Rectal smooth muscle tissue (tissue), 1 donor: ENCODE results near the gene CDC23.

Experiments used
- H3K27ac ChIP-seq: one replicate; pipeline ENCODE4 v1.7.0; 2013; ENCODE audit warnings: low read depth, low read length, inconsistent platforms
- H3K27me3 ChIP-seq: one replicate; pipeline ENCODE4 v1.7.0; 2013; ENCODE audit warnings: low read length; ENCODE audit not compliant: control insufficient read depth, insufficient read depth
- H3K36me3 ChIP-seq: one replicate; pipeline ENCODE4 v1.7.0; 2013; ENCODE audit warnings: low read length; ENCODE audit not compliant: control insufficient read depth, insufficient read depth
- H3K4me1 ChIP-seq: one replicate; pipeline ENCODE4 v1.7.0; 2013; ENCODE audit warnings: low read length; ENCODE audit not compliant: control insufficient read depth, insufficient read depth
- H3K4me3 ChIP-seq: one replicate; pipeline ENCODE4 v1.7.0; 2013; ENCODE audit warnings: low read length
- H3K9ac ChIP-seq: one replicate; pipeline ENCODE4 v1.7.0; 2013; ENCODE audit warnings: low read length

CDC23 gene

DNA sequence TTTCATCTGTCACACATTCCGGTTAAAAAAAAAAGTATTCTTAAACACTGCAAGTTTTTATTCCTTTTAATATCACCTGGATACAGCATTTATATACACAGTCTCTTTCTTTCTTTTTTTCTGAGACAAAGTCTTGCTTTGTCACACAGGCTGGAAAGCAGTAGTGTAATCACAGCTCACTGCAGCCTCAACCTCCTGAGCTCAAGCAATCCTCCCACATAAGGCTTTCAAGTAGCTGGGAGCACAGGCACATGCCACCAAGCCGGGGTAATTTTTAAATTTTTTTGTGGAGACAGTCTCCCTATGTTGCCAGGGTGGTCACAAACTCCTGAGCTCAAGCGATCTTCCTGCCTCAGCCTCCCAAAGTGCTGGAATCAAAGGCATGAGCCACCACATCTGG, 20.3 kb downstream of the CDC23 start:
- H3K4me3 ChIP-seq: no peak overlapping the region
- H3K4me1 ChIP-seq: no peaks in the 10 kb centered on the region
- H3K9ac ChIP-seq: no peak overlapping the region
- H3K27me3 ChIP-seq: no peaks in the 10 kb centered on the region
- H3K27ac ChIP-seq: no peak overlapping the region
- peaks cover 26% of the 10 kb centered on the region for H3K36me3 ChIP-seq

DNA sequence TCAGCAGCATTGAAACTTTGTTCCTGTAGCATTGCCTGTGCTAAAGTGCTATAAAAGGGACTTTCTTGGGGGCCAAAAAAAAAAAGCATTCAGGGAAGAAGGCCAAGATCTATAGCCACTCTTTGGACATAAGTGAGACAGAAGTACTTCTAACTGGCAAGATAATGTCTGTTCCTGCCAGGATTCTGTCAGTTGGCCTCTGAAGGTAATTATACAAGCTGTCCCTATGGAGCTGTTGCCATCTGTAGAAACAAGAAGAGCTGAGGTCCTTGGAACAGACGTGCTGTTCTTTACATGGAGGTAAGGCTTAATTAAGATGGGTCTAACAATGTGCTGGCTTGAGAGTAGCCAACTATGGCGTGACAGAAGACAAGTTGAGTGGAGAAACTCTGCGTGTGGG, 24.5 kb downstream of the CDC23 start:
- no peak overlapping the region for H3K9ac ChIP-seq
- no peaks in the 10 kb centered on the region for H3K27me3 ChIP-seq
- no peak overlapping the region for H3K27ac ChIP-seq
- no peaks in the 10 kb centered on the region for H3K4me1 ChIP-seq
- H3K36me3 ChIP-seq: peaks cover 26% of the 10 kb centered on the region
- H3K4me3 ChIP-seq: no peak overlapping the region

DNA sequence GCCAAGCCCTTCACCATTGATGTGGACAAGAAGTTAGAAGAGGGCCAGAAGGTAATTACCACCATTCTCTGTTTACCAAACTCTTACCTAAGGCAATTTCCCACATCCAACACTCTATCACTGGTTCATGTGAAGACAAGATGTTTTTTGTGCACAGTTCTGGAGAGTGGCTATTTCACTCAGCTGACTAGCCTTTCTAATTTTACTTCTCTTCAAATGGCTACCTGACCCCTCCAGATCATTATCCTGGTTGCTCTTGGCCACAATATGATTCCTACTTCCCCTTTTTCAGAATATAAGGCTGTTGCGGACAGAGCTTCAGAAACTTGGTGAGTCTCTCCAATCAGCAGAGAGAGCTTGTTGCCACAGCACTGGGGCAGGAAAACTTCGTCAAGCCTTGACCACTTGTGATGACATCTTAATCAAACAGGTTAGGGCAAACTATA, 27.1 kb downstream of the CDC23 start:
- Histone ChIP-seq H3K27ac (no peak overlapping the region), H3K9ac (no peak overlapping the region), H3K4me3 (no peak overlapping the region), H3K4me1 (no peaks in the 10 kb centered on the region), H3K27me3 (no peaks in the 10 kb centered on the region), H3K36me3 (peaks cover 15% of the 10 kb centered on the region)

DNA sequence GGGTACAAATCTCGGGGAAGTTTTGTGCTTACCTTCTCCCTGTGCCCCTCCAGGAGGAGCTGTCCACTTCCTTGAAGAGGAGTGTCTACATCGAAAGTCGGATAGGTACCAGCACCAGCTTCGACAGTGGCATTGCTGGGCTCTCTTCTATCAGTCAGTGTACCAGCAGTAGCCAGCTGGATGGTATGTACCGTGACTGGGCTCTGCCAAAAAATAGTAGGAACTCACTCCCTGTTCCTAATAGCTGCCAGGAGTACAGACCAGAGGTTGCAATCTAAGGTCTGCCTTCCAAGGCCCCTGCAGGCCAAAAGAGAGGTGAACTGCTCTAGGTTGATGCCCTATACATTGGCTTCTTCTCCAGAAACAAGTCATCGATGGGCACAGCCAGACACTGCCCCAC, 30.3 kb downstream of the CDC23 start:
- Histone ChIP-seq H3K9ac (no peak overlapping the region), H3K4me3 (no peak overlapping the region), H3K27me3 (no peaks in the 10 kb centered on the region), H3K27ac (no peak overlapping the region), H3K36me3 (no peaks in the 10 kb centered on the region), H3K4me1 (peaks cover 6% of the 10 kb centered on the region)

DNA sequence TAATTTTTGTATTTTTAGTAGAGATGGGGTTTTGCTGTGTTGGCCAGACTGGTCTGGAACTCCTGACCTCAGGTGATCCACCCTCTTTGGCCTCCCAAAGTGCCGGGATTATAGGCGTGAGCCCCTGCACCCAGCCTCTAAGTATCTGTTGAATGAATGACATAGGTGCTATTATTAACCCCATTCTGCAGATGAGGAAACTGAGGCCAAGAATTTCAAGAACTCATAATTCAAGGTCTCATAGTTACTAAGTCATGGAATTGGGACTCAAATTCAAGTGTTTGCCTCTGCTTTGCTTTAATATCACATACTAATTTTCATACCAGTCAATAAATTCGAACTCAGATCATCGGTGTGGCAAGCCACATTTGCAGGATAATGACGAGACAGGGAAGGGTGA, 32.3 kb downstream of the CDC23 start:
- no peaks in the 10 kb centered on the region for H3K36me3 ChIP-seq
- peaks cover 6% of the 10 kb centered on the region for H3K4me1 ChIP-seq
- no peak overlapping the region for H3K9ac ChIP-seq
- no peaks in the 10 kb centered on the region for H3K27me3 ChIP-seq
- no peak overlapping the region for H3K4me3 ChIP-seq
- no peak overlapping the region for H3K27ac ChIP-seq

DNA sequence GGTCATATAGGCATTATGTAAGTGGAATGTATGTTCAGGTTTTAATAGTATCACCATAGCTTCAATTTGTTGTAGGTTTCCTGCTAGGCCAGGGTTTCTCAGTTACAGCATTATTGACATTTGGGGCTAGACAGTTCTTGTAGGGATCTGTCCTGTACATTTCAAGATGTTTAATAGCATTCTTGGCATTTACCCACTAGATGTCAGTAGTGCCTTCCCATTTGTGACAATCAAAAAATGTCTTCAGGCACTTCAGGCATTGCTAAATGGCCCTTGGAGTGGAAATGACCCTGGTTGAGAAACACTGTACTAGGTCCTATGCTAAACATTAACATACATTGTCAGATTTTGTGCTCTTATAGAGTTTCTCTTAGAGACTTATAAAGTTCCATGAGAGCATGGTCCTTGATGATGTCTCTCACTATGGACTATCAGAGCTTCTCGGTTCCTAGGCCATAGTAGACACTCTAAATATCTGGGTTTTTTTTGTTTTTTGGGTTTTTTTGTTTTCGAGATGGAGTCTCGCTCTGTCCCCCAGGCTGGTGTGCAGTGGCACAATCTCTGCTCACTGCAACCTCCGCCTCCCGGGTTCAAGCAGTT, 32.8 kb downstream of the CDC23 start:
- Histone ChIP-seq H3K36me3 (no peaks in the 10 kb centered on the region), H3K27me3 (no peaks in the 10 kb centered on the region), H3K27ac (no peak overlapping the region), H3K4me1 (peaks cover 6% of the 10 kb centered on the region), H3K9ac (no peak overlapping the region), H3K4me3 (no peak overlapping the region)

DNA sequence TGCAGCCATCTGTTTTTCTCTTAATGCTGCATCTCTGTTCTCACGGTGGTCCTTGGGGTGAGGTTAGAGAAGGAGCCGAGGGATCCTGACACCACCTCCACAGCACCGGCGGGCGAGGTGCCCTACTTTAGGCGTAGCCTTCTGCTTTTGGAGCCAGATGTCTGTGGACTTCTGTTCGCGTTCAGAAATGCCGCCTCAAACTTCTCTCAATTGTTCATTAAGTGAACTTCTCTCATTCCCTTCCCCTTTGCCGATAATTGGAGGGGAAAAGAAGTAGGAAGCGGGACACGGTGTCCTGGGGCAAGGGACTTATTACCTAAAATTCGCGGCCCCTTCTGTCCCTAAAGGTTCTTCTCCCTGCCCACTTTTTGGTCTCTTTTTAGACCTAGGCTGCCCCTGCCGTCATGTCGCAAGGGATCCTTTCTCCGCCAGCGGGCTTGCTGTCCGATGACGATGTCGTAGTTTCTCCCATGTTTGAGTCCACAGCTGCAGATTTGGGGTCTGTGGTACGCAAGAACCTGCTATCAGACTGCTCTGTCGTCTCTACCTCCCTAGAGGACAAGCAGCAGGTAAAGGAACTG, 33.8 kb downstream of the CDC23 start:
- no peak overlapping the region for H3K9ac ChIP-seq
- peaks cover 3% of the 10 kb centered on the region for H3K36me3 ChIP-seq
- H3K4me3 ChIP-seq: peak overlapping the region; percentile 54
- H3K4me1 ChIP-seq: peaks cover 6% of the 10 kb centered on the region
- no peaks in the 10 kb centered on the region for H3K27me3 ChIP-seq
- no peak overlapping the region for H3K27ac ChIP-seq

DNA sequence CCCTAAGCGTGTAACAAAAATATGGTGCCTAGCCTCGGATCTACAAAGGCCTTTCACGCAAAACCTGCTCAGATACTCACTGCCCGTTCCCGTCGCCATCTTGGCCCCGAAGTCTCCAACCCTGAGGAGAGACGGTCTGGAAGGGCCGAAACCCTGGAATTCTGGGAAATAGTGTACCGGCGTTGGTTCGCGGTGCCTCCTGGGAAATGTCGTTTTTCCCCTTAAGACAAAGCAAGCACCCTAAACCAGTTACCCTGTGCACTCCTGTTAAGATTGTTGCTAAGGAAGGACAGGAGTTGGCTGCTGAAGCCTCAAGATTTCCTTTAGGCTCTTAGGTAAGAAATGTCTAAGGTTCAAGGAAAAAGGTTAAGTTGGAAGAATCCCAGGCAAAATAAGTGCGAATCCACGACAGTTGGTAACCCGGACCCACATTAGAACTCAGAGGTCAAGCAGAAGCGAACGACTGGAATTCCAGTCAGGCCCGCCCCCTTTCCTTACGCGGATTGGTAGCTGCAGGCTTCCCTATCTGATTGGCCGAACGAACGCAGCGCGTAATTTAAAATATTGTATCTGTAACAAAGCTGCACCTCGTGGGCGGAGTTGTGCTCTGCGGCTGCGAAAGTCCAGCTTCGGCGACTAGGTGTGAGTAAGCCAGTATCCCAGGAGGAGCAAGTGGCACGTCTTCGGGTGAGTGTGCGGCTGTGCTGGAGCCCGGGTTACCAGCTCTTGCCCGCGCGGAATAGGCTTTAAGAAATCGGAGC, 34.4 kb downstream of the CDC23 start, which contains the start of the genes BRD8 and KIF20A:
Gene BRD8, minus strand, starts transcription at position 115 of the 761 bp plus-strand sequence. Its CDS starts 16 bp downstream, at position 99.
Gene KIF20A, plus strand, starts transcription at position 597 of the 761 bp plus-strand sequence. CDS start 569 bp downstream, outside the sequence.
- H3K27ac ChIP-seq: peak within 1 kb of the TSS; percentile 89
- H3K36me3 ChIP-seq: peaks cover 3% of the 10 kb centered on the region
- H3K4me3 ChIP-seq: peak within 1 kb of the TSS; percentile 97
- H3K4me1 ChIP-seq: peaks cover 6% of the 10 kb centered on the region
- H3K9ac ChIP-seq: peak within 1 kb of the TSS; percentile 71
- no peaks in the 10 kb centered on the region for H3K27me3 ChIP-seq

DNA sequence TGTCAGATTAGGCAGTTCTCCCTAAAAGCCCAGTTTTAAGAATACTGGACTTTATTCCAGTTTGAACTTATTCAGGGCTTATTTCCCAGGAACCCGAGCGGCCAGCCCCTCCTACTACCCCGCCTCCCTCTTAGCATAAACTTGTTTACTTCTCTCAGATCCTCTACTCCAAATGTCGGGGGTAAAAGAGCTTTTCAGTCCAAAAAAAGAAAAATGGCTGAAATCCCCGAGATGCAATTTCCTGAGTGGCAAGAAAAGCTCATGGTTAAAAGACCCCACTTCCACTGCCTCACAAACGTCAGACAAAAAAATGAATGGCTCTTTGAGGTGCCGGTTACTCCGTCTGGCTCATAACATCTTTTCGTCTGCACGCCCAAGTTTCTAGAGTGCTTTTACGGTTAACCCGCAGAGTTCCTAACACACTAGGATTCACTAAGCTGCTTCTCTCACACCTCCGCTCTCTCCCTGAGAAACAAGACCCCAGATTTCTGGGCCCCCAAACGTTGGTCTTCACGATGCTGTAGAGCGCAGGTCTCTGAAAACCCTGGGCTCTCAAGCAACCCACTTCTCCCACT, 35.1 kb downstream of the CDC23 start:
- Histone ChIP-seq H3K27me3 (no peaks in the 10 kb centered on the region), H3K4me3 (peak overlapping the region; percentile 97), H3K4me1 (peaks cover 6% of the 10 kb centered on the region), H3K9ac (peak overlapping the region; percentile 71), H3K27ac (peak overlapping the region; percentile 89), H3K36me3 (peaks cover 3% of the 10 kb centered on the region)

DNA sequence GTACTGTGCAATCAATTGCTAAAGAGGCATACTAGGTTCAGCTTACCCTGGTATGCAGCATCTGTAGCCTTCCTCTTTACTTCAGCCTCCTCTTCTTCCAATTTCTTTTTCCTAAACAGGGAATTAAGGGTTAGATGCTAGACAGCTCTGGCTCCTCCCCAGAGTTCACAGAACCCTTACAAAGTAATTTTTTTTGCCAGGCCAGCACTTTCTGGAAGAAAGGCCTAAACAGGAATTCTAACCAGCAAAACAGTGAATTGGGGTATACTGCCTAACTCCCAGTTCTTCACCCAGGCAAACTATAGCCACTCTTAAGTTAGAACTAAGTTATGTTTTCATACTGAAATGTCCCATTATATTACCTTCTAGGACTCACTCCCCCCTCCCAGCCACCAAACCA, 42.8 kb downstream of the CDC23 start:
- Histone ChIP-seq H3K36me3 (peaks cover 41% of the 10 kb centered on the region), H3K4me1 (no peaks in the 10 kb centered on the region), H3K27me3 (no peaks in the 10 kb centered on the region), H3K27ac (no peak overlapping the region), H3K9ac (no peak overlapping the region), H3K4me3 (no peak overlapping the region)

DNA sequence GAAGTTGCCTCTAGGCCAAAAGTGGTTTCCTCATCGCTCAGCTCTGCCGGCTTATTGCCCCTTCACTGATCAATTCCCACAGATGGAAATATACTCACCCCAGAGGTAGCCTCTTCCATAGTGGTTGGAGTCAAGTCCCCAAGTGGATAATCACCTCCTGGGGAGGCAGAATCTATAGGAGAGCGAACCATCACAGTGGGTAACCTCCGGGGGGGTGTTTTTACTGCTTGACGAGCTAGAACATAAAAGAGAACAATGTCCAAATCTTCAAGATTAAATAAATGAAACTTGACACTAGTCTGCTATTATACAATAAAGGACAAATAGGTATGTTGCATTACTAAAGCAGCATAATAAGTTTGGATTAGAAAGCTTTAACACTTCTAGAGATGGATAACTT, 44.0 kb downstream of the CDC23 start:
- no peaks in the 10 kb centered on the region for H3K4me1 ChIP-seq
- H3K27ac ChIP-seq: no peak overlapping the region
- H3K9ac ChIP-seq: no peak overlapping the region
- H3K27me3 ChIP-seq: no peaks in the 10 kb centered on the region
- peaks cover 48% of the 10 kb centered on the region for H3K36me3 ChIP-seq
- no peak overlapping the region for H3K4me3 ChIP-seq

DNA sequence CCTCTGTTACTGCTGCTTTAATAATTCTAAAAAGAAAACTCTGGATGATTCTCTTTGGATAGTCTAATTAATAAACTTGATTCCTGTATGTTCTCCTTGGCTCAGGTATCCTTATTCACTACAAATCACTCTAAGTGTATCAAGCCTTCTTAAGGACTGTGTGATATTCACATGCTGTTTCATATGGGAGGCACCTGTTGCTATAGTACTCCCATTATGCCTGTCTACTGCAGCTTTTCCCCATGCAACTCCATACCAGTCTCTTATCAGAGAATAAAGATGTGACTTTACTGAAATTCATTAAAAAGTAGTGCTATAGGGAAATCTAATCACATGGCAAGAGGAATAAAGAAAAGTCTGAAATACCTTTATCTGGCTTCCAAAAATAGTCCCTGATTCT, 49.4 kb downstream of the CDC23 start:
- no peaks in the 10 kb centered on the region for H3K27me3 ChIP-seq
- no peak overlapping the region for H3K27ac ChIP-seq
- H3K4me3 ChIP-seq: no peak overlapping the region
- no peak overlapping the region for H3K9ac ChIP-seq
- H3K4me1 ChIP-seq: no peaks in the 10 kb centered on the region
- peaks cover 68% of the 10 kb centered on the region for H3K36me3 ChIP-seq
